Activated CD8-positive, alpha-beta memory T cell treated with anti-CD3 and anti-CD28 coated beads, Interleukin-2, amount 50 U/mL, for 24 hours (primary cell): Measurements from ENCODE around the gene EXOG.

Source experiments
- DNase-seq: peaks from one replicate; pipeline ENCODE4 v3.0.0-alpha.2; 2020; ENCODE audit errors: extremely low read depth

Gene EXOG

GRCh38 chr3:38473229-38473628, 22.9 kb upstream of the EXOG start:
- DNase-seq = no peak

GRCh38 chr3:38474928-38475605, 21.1 kb upstream of the EXOG start:
- no peak for DNase-seq

- no peak for DNase-seq
Measured at GRCh38 chr3:38475716-38476115, 20.4 kb upstream of the EXOG start.

GRCh38 chr3:38476157-38476756, 19.9 kb upstream of the EXOG start:
- DNase-seq = no peak

GRCh38 chr3:38477057-38477820, 18.9 kb upstream of the EXOG start:
- no peak for DNase-seq

- no peak for DNase-seq
Measured at GRCh38 chr3:38477839-38478450, 18.2 kb upstream of the EXOG start.

GRCh38 chr3:38478901-38479300, 17.2 kb upstream of the EXOG start:
- DNase-seq = no peak

- DNase-seq = peak; percentile 20
Measured at GRCh38 chr3:38479431-38480092, 16.6 kb upstream of the EXOG start.

- DNase-seq = no peak
Measured at GRCh38 chr3:38480093-38480445, 16.1 kb upstream of the EXOG start.

GRCh38 chr3:38480930-38481329, 15.2 kb upstream of the EXOG start:
- no peak for DNase-seq

GRCh38 chr3:38482951-38483350, 13.2 kb upstream of the EXOG start:
- no peak for DNase-seq

- no peak for DNase-seq
Measured at GRCh38 chr3:38487323-38487722, 8.8 kb upstream of the EXOG start.

- no peak for DNase-seq
Measured at GRCh38 chr3:38488949-38489348, 7.2 kb upstream of the EXOG start.

- no peak for DNase-seq
Measured at GRCh38 chr3:38489766-38490165, 6.4 kb upstream of the EXOG start.

- DNase-seq = no peak
Measured at GRCh38 chr3:38490281-38491030, 5.7 kb upstream of the EXOG start.

- DNase-seq = no peak
Measured at GRCh38 chr3:38491215-38491614, 4.9 kb upstream of the EXOG start.

GRCh38 chr3:38493031-38493430, 3.1 kb upstream of the EXOG start:
- DNase-seq = no peak

GRCh38 chr3:38497031-38497430, 891 bp downstream of the EXOG start:
- DNase-seq = no peak

- no peak for DNase-seq
Measured at GRCh38 chr3:38500688-38501417, 4.7 kb downstream of the EXOG start.

- DNase-seq = no peak
Measured at GRCh38 chr3:38507120-38507519, 11.0 kb downstream of the EXOG start.

- no peak for DNase-seq
Measured at GRCh38 chr3:38509732-38510131, 13.6 kb downstream of the EXOG start.
